K562 (cell line): ENCODE measurements around the gene ERBB4. TPM values are rescaled to one million over a fixed set of nuclear protein-coding genes. Genes with fewer than 3 reads are reported as not detected.

Experiments used
- ATAC-seq: fragments of 200-7000 bp; cut with Tn5 transposase; 3 replicates; pipeline ENCODE4 v1.9.1; 2020; ENCODE audit warnings: moderate library complexity
- BruUV-seq: library from RNA; stranded (reverse); fragments of 400-500 nt; replicated peaks from 2 replicates; lab custom pipeline; 2021; lab: Mats Ljungman, UMichigan
- CTCF ChIA-PET: fragments of 300-600 bp; formaldehyde crosslinking; extraction: SDS; loops from one replicate; lab custom pipeline; 2021; ENCODE audit warnings: low intra/inter-chr PET ratio; lab: Yijun Ruan, JAX
- POLR2A ChIA-PET: fragments of 300-600, 350-650 bp; sonication (Branson Sonifier 250); formaldehyde crosslinking; extraction: SDS; loops from one replicate; lab custom pipeline; 2021; ENCODE audit warnings: antibody characterized with exemption, inconsistent platforms; lab: Yijun Ruan, JAX
- DNase-seq, 4 experiments: peaks; one replicate each; pipeline versions ENCODE4 v3.0.0 to v3.0.0-alpha.2; 2011 to 2018; ENCODE audit warnings: low spot score in 3 of 4, mixed read lengths in 3 of 4; ENCODE audit errors: extremely low read depth in 1 of 4
- FAIRE-seq: peaks from 2 replicates; lab custom pipeline; 2011; peaks lifted over from hg19 to GRCh38; lab: Jason Lieb, UNC
- H2AFZ ChIP-seq: 2 replicates; pipeline ENCODE4 v1.6.0; 2011; ENCODE audit warnings: low read depth, low read length, control low read depth, inconsistent platforms
- H3K27ac ChIP-seq: fragments of 200-600 bp; 3 replicates; pipeline ENCODE4 v1.8.0; 2011; ENCODE audit warnings: low read depth, mild to moderate bottlenecking, control low read depth, inconsistent platforms, low read length, moderate library complexity, mixed read lengths; ENCODE audit errors: extremely low read depth
- H3K27me3 ChIP-seq, 2 experiments: fragments of 300-600 bp in 1 of 2; 2 replicates in 1 of 2; 3 replicates in 1 of 2; pipeline versions ENCODE4 v1.6.0 to v1.8.0; 2011; ENCODE audit warnings: inconsistent platforms in 2 of 2, low read length in 2 of 2, mild to moderate bottlenecking in 1 of 2, mixed read lengths in 1 of 2, moderate library complexity in 1 of 2; ENCODE audit not compliant: control insufficient read depth in 2 of 2, insufficient read depth in 2 of 2
- H3K36me3 ChIP-seq: fragments of 300-600 bp; 3 replicates; pipeline ENCODE4 v1.8.0; 2011; ENCODE audit warnings: mild to moderate bottlenecking, low read length, inconsistent platforms; ENCODE audit not compliant: control insufficient read depth, insufficient read depth
- H3K4me1 ChIP-seq, 2 experiments: fragments of 200-600 bp in 1 of 2; replicated peaks in 1 of 2; 2 replicates in 1 of 2; 3 replicates in 1 of 2; pipeline versions ENCODE4 v1.5.1 to v1.8.0; 2011; ENCODE audit warnings: inconsistent platforms in 2 of 2, low read length in 2 of 2, mild to moderate bottlenecking in 1 of 2, mixed read lengths in 1 of 2, moderate library complexity in 1 of 2; ENCODE audit not compliant: control insufficient read depth in 2 of 2, insufficient read depth in 2 of 2
- H3K4me2 ChIP-seq: 2 replicates; pipeline ENCODE4 v1.6.1; 2011; ENCODE audit warnings: low read length, control low read depth, inconsistent platforms, mixed read lengths; ENCODE audit not compliant: insufficient read depth
- H3K4me3 ChIP-seq: fragments of 200-600 bp; sonication (generic), shearing (Covaris generic); 2 replicates; pipeline ENCODE4 v1.5.1; 2016; ENCODE audit warnings: control low read depth, inconsistent platforms
- H3K79me2 ChIP-seq: fragments of 200-600 bp; 3 replicates; pipeline ENCODE4 v1.8.0; 2011; ENCODE audit warnings: low read length, inconsistent platforms; ENCODE audit not compliant: control insufficient read depth, insufficient read depth
- H3K9ac ChIP-seq, 2 experiments: 2 replicates each; pipeline versions ENCODE4 v1.6.0 to v1.6.1; 2011; ENCODE audit warnings: low read depth in 2 of 2, low read length in 2 of 2, control low read depth in 1 of 2, inconsistent platforms in 1 of 2, mild to moderate bottlenecking in 1 of 2, mixed read lengths in 1 of 2; ENCODE audit not compliant: insufficient read depth in 1 of 2
- H3K9me1 ChIP-seq: one replicate; pipeline ENCODE4 v1.6.0; 2011; ENCODE audit warnings: inconsistent platforms, mild to moderate bottlenecking, low read length, moderate library complexity; ENCODE audit not compliant: control insufficient read depth, insufficient read depth
- H3K9me3 ChIP-seq: replicated peaks from 2 replicates; pipeline ENCODE4 v1.5.1; 2011; ENCODE audit warnings: low read depth, low read length, inconsistent platforms; ENCODE audit not compliant: control insufficient read depth, insufficient read depth
- H4K20me1 ChIP-seq: replicated peaks from 2 replicates; pipeline ENCODE4 v1.6.1; 2011; ENCODE audit warnings: low read length, inconsistent platforms, mixed read lengths; ENCODE audit not compliant: control insufficient read depth, insufficient read depth
- BCOR ChIP-seq: fragments of 450-650 bp; IDR thresholded peaks from 2 replicates; pipeline ENCODE4 v1.6.1; 2016
- ELF4 ChIP-seq: fragments of 450-650 bp; formaldehyde crosslinking; IDR thresholded peaks from 2 replicates; pipeline ENCODE4 v1.4.0; 2022; ENCODE audit warnings: missing genetic modification characterization
- JUNB ChIP-seq: fragments of 450-650 bp; formaldehyde crosslinking; conservative IDR thresholded peaks from 2 replicates; pipeline ENCODE4 v1.4.0; 2020; ENCODE audit warnings: mild to moderate bottlenecking
- TAF1 ChIP-seq: IDR thresholded peaks from 2 replicates; pipeline ENCODE4 v1.6.1; 2011; ENCODE audit warnings: mild to moderate bottlenecking, low read length, moderate library complexity; ENCODE audit not compliant: insufficient read depth, control insufficient read depth, severe bottlenecking; ENCODE audit errors: extremely low read depth
- TFAM ChIP-seq: fragments of 250-450 bp; sonication (Bioruptor Pico); conservative IDR thresholded peaks from 2 replicates; pipeline ENCODE4 v1.5.0; 2021; ENCODE audit warnings: mild to moderate bottlenecking, moderate library complexity
- THRB ChIP-seq: fragments of 450-650 bp; formaldehyde crosslinking; conservative IDR thresholded peaks from 2 replicates; pipeline ENCODE4 v1.4.0; 2022; ENCODE audit warnings: mild to moderate bottlenecking, missing genetic modification characterization
- ZNF717 ChIP-seq: fragments of 250-450 bp; sonication (Bioruptor Pico); IDR thresholded peaks from 2 replicates; pipeline ENCODE4 v1.5.0; 2021
- WGBS: fragments of 100-300 bp; shearing (Covaris generic); methylation state at CpG from one replicate; pipeline ENCODE4 v1.1.6; 2016; ENCODE audit warnings: low coverage, mixed read lengths; ENCODE audit not compliant: insufficient coverage; ENCODE audit errors: missing lambda C conversion rate; 5-methylcytosine and 5-hydroxymethylcytosine counted together
- in situ Hi-C: fragments of 300-500 bp; cut with MboI; formaldehyde crosslinking; loops from 4 replicates; pipeline ENCODE4 v1.15.0; 2018; ENCODE audit warnings: inconsistent platforms, mixed read lengths
- intact Hi-C: fragments of 100-400 bp; cut with micrococcal nuclease; formaldehyde crosslinking; loops from 2 replicates; pipeline ENCODE4 v1.14.2; 2022
- polyA plus RNA-seq, 8 experiments: library from polyadenylated mRNA; depleted of rRNA in 4 of 8; stranded (reverse) in 5 of 8; unstranded in 3 of 8; fragments of >200 nt; fragmentation: Nextera tagmentation in 2 of 8; fragmentation: Illumina TruSeq in 1 of 8; extraction: Ambion mirVana in 2 of 8; extraction: Trizol in 1 of 8; gene quantifications; 2 replicates each; pipeline versions ENCODE4 v1.2.1 to v1.2.3, GENCODE V29; 2011 to 2014; ENCODE audit warnings: inconsistent platforms in 1 of 8, missing spikeins in 1 of 8
- total RNA-seq, 7 experiments: library from RNA; depleted of rRNA in 6 of 7; stranded (reverse); fragments of >200 nt in 6 of 7; fragmentation: Illumina TruSeq in 2 of 7; extraction: Trizol in 2 of 7; gene quantifications; 2 replicates each; pipeline versions ENCODE4 v1.2.1 to v1.2.3, GENCODE V29; 2011 to 2021; ENCODE audit warnings: low replicate concordance in 1 of 7

ERBB4 gene
- total and polyA plus RNA-seq, 9 of the 15 experiments (the other 6 are each of a cell fraction or from before 2014, with no cell fraction given): not detected

DNA sequence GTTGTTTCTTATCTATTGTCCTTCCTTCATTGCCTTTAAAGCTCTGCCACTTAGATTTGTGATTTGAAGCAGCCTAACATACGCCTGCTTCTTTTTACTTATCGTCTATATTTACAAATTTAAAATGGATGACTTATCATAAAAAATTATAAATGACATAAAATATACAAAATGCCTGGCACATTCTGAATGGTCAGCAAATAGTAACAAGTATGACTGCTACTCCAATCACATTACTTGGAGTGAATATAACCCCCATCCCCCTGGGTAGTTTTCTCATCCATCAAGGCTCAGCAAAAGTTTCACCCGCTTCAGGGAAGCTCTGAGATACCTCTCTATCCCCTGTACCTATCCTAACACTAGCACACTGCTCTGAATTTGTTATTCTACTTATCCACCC is 708.9 kb downstream of the ERBB4 start:
- Histone ChIP-seq H3K4me3 (no peak overlapping the region), H3K9ac (no peak overlapping the region), H3K27ac (no peak overlapping the region), H3K79me2 (no peaks in the 10 kb centered on the region), H3K9me3 (no peaks in the 10 kb centered on the region), H2AFZ (no peak overlapping the region), H3K4me1 (no peaks in the 10 kb centered on the region), H3K36me3 (no peaks in the 10 kb centered on the region), H3K4me2 (no peak overlapping the region), H4K20me1 (no peaks in the 10 kb centered on the region), H3K27me3 (no peaks in the 10 kb centered on the region), H3K9me1 (no peaks in the 10 kb centered on the region)
- intact Hi-C loops (no loop called here), in situ Hi-C loops (no loop called here)
- 0% methylated on average over 3 of the region's 3 CpGs for WGBS
- ChIA-PET CTCF (no interaction called here), POLR2A (no interaction called here)
- BruUV-seq: no TSS peak
- FAIRE-seq (no peak), DNase-seq (no peak), ATAC-seq (no peak)
- TF ChIP-seq ZNF717 (no peak), TAF1 (no peak), ELF4 (CRISPR knock-in tag) (no peak), TFAM (CRISPR knock-in tag) (no peak), THRB (CRISPR knock-in tag) (no peak), JUNB (no peak), BCOR (no peak)
- TF ChIP-seq, all 486 proteins: peak for 0
